IPS-18a (cell line): ENCODE data around the gene FJX1.

Experiments used
- H3K27ac ChIP-seq: one replicate; pipeline ENCODE4 v1.5.1; 2013; ENCODE audit warnings: low read length
- H3K27me3 ChIP-seq: one replicate; pipeline ENCODE4 v1.6.1; 2013; ENCODE audit warnings: mild to moderate bottlenecking, low read length; ENCODE audit not compliant: control insufficient read depth, insufficient read depth
- H3K36me3 ChIP-seq: one replicate; pipeline ENCODE4 v1.6.1; 2013; ENCODE audit warnings: low read depth, low read length; ENCODE audit not compliant: control insufficient read depth
- H3K4me1 ChIP-seq: one replicate; pipeline ENCODE4 v1.6.1; 2013; ENCODE audit warnings: low read depth, low read length; ENCODE audit not compliant: control insufficient read depth
- H3K4me3 ChIP-seq: one replicate; pipeline ENCODE4 v1.5.1; 2013; ENCODE audit warnings: low read length
- H3K9ac ChIP-seq: one replicate; pipeline ENCODE4 v1.6.1; 2013; ENCODE audit warnings: mild to moderate bottlenecking, low read length, moderate library complexity
- H3K9me3 ChIP-seq: one replicate; pipeline ENCODE4 v1.6.1; 2013; ENCODE audit warnings: low read depth, low read length; ENCODE audit not compliant: control insufficient read depth

Gene FJX1

DNA sequence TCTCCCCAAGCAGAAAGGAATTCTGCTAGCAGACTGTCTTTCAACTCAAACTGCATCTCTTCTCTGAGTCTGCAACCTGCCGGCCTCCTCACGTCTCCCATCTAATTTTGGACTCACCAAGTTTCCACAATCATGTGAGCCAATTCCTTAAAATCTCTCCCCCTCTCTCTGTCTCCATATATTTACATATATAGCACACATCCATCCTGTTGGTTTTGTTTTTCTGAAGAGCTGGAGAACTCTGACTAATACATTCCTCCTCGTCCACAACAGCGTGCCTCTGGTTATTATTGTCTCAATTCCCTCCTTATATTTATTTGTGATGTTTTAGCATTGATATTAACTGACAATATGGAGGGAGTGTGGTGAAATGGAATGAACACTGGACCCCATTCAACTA, 29.6 kb upstream of the FJX1 start:
- Histone ChIP-seq H3K27me3 (no peaks in the 10 kb centered on the region), H3K4me1 (no peaks in the 10 kb centered on the region), H3K27ac (no peak overlapping the region)

GRCh38 chr11:35589281-35589680, 29.0 kb upstream of the FJX1 start:
- Histone ChIP-seq H3K4me3 (no peak overlapping the region), H3K9ac (no peak overlapping the region), H3K27ac (no peak overlapping the region), H3K4me1 (no peaks in the 10 kb centered on the region), H3K9me3 (no peaks in the 10 kb centered on the region), H3K36me3 (no peaks in the 10 kb centered on the region), H3K27me3 (no peaks in the 10 kb centered on the region)

More for the DNA sequence above, 29.6 kb upstream of the FJX1 start:
- Histone ChIP-seq H3K36me3 (no peaks in the 10 kb centered on the region), H3K4me3 (no peak overlapping the region), H3K9me3 (no peaks in the 10 kb centered on the region), H3K9ac (no peak overlapping the region)

- H3K4me1 ChIP-seq: no peaks in the 10 kb centered on the region
- no peaks in the 10 kb centered on the region for H3K27me3 ChIP-seq
- no peaks in the 10 kb centered on the region for H3K36me3 ChIP-seq
- no peaks in the 10 kb centered on the region for H3K9me3 ChIP-seq
- no peak overlapping the region for H3K4me3 ChIP-seq
- no peak overlapping the region for H3K27ac ChIP-seq
- no peak overlapping the region for H3K9ac ChIP-seq
Measured at GRCh38 chr11:35590412-35590811, 27.8 kb upstream of the FJX1 start.

- Histone ChIP-seq H3K27ac (no peak overlapping the region), H3K4me1 (no peaks in the 10 kb centered on the region), H3K4me3 (no peak overlapping the region), H3K36me3 (no peaks in the 10 kb centered on the region), H3K27me3 (no peaks in the 10 kb centered on the region), H3K9me3 (no peaks in the 10 kb centered on the region), H3K9ac (no peak overlapping the region)
Measured at GRCh38 chr11:35593143-35593542, 25.1 kb upstream of the FJX1 start.

DNA sequence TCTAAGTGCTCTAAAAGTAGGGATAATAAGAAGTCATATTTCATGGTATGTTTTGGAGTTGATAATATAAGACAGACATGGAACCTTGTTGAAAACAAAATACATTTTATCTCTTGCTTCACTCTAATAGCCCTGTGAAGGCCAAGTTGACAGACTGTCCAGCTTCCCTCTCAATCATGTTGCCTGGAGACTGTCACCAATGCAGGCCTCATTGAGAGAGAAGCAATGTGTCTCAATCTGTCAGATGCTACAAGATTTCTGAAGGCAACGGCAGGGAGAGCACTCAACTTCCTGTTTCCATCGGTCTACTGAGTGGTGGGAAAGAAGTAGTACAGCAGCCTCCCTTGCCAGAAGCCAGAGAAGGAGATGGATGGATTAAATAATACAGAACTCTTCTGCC, 23.6 kb upstream of the FJX1 start:
- H3K27me3 ChIP-seq: no peaks in the 10 kb centered on the region
- H3K36me3 ChIP-seq: no peaks in the 10 kb centered on the region
- H3K4me3 ChIP-seq: no peak overlapping the region
- no peak overlapping the region for H3K27ac ChIP-seq
- no peaks in the 10 kb centered on the region for H3K4me1 ChIP-seq
- H3K9me3 ChIP-seq: no peaks in the 10 kb centered on the region
- no peak overlapping the region for H3K9ac ChIP-seq

DNA sequence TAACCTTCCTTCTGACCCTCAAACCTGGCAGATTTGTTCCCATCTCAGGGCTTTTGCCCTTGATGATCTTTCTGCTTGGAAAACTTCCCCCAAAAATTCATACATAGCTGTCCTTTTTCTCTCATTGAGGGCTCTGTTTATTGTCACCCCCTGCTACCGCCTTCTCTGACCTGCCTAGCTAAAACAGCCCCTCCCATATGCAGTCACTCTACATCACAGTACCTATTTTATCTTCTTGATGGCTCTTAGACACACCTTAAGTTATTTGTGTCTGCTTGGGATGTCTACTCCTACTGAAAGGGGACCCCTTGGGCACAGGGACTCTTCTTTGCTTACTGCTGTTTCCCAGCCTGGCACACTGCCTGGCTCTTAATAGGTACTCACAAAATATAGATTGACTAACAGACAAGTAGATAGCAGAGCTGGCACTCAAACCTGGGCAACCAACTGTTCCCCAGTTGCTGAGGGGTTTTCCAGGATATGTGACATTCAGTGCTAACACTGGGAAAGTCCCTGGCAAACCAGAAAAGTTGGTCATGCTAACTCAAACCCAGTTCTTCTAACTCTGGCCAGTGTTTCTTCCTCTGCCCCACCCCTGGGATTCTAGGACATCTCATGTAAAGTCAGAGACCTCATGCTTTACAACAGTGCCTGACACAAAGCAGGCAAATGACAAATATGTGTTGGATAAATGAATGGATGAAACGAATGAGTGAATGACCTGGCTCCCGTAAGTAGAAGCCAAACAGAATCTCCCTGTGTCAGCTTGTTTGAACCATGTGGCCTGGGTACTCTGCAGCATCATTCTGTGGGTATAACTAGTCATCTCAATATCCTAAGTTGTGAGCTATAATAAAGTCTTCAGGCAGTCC, 19.8 kb upstream of the FJX1 start:
- Histone ChIP-seq H3K36me3 (no peaks in the 10 kb centered on the region), H3K27ac (no peak overlapping the region), H3K4me1 (no peaks in the 10 kb centered on the region), H3K27me3 (no peaks in the 10 kb centered on the region), H3K9me3 (no peaks in the 10 kb centered on the region), H3K9ac (no peak overlapping the region), H3K4me3 (no peak overlapping the region)

DNA sequence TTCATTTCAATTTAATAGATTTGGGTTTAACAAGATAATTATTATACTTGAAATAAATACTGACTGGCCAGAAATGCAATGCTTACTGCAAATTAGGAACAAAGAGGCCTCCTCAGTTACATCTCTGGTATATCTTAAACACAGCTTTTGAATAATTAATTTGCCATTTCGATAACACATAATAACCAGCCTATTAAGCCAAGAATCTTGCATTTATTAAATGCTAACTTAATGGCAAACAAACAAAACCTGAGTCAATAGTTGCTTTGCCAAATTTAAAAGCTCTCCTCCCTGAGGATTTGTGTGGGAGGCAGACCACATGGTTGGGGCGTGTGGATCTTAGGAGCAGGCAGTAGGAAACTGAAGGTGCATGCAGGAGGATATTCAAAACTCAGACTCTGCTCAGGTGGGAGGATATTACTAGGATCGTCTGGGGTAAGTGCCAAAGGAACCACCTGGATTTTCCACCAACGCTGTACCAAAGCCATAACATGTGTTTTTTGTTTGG, 17.9 kb upstream of the FJX1 start:
- H3K36me3 ChIP-seq: no peaks in the 10 kb centered on the region
- no peak overlapping the region for H3K27ac ChIP-seq
- no peak overlapping the region for H3K9ac ChIP-seq
- H3K4me3 ChIP-seq: no peak overlapping the region
- H3K9me3 ChIP-seq: no peaks in the 10 kb centered on the region
- H3K27me3 ChIP-seq: no peaks in the 10 kb centered on the region
- no peaks in the 10 kb centered on the region for H3K4me1 ChIP-seq

DNA sequence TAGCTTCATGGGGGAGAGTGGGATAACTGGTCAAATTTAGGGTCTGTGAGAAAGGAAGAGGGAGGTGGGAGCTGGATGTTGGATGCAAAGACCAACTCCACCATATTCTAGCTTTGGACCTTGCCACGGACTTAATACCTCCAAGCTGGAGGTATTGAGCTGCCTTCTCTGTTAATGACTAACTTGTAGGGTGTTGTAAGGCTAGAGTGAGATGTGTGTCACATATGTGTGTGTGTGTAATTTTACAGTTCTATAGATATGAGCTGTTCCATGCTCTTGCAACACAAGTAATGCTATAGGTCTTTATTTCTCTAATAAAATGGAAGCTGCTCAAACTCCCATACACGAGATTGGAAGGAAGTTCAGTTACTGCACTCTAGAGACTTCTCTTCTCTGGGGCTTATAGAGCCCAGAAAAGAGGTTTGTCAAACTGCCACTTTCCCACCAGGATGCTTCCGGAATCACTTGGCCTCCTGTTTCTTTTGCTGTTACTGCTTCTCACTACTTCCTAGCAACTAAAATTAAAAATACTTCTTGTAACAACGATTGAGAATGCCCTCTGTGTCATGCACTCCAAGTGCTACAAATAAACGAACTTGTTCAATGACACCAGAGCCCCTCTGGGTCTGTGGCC, 16.0 kb upstream of the FJX1 start:
- Histone ChIP-seq H3K36me3 (no peaks in the 10 kb centered on the region), H3K9me3 (no peaks in the 10 kb centered on the region), H3K27ac (no peak overlapping the region), H3K4me1 (no peaks in the 10 kb centered on the region), H3K4me3 (no peak overlapping the region), H3K27me3 (no peaks in the 10 kb centered on the region), H3K9ac (no peak overlapping the region)

DNA sequence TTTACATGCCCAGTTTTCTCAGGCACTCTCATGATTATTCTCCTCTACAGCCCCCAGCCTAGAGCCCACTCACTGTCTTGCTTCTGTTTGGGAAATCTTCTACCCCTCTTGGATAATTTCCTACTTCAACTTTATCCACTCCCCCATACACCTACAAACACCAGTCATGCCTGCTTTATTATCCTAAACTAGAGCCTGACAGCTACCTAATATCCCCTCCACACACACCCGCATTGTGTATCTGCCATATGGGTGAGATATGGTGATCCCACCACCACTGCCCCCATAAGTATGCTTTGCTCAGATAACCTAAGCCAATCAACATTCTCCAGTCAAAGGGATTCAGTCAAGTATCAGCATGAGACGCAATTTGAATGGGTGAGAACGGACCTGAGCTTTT, 15.3 kb upstream of the FJX1 start:
- Histone ChIP-seq H3K4me1 (no peaks in the 10 kb centered on the region), H3K27ac (no peak overlapping the region), H3K27me3 (no peaks in the 10 kb centered on the region), H3K36me3 (no peaks in the 10 kb centered on the region), H3K4me3 (no peak overlapping the region), H3K9me3 (no peaks in the 10 kb centered on the region), H3K9ac (no peak overlapping the region)

DNA sequence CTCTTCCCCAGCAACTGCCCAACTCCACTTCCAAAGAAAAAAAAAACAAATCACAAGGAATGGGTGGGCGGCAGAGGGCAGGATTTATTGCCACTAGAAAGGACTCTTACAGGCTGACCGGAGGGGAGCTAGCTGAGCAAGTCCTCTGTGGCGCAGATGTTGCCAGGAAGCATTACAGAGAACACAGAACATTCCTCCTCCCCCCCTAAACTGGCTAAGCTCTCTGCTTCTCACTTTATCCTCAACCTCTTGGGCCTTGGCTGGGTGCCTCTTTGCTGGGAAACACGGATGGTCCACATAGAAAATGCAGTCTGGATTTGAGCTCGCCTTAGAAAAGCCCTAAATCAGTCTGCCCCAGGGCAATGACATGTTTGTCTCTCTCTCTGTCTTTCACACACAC, 12.6 kb upstream of the FJX1 start:
- Histone ChIP-seq H3K4me3 (no peak overlapping the region), H3K9ac (no peak overlapping the region), H3K4me1 (peaks cover 10% of the 10 kb centered on the region), H3K36me3 (no peaks in the 10 kb centered on the region), H3K9me3 (no peaks in the 10 kb centered on the region), H3K27ac (no peak overlapping the region), H3K27me3 (no peaks in the 10 kb centered on the region)

- peaks cover 10% of the 10 kb centered on the region for H3K4me1 ChIP-seq
- no peak overlapping the region for H3K4me3 ChIP-seq
- H3K36me3 ChIP-seq: no peaks in the 10 kb centered on the region
- H3K27me3 ChIP-seq: no peaks in the 10 kb centered on the region
- H3K9me3 ChIP-seq: no peaks in the 10 kb centered on the region
- no peak overlapping the region for H3K9ac ChIP-seq
- no peak overlapping the region for H3K27ac ChIP-seq
Measured at GRCh38 chr11:35606206-35606605, 12.1 kb upstream of the FJX1 start.

GRCh38 chr11:35608502-35608901, 9.8 kb upstream of the FJX1 start:
- no peaks in the 10 kb centered on the region for H3K27me3 ChIP-seq

More at GRCh38 chr11:35608502-35608901, 9.8 kb upstream of the FJX1 start:
- Histone ChIP-seq H3K9ac (no peak overlapping the region), H3K4me3 (no peak overlapping the region), H3K4me1 (peaks cover 10% of the 10 kb centered on the region), H3K27ac (no peak overlapping the region), H3K36me3 (no peaks in the 10 kb centered on the region), H3K9me3 (no peaks in the 10 kb centered on the region)
